OCI-LY1 (cell line): ENCODE results near the gene OPRD1.

Experiments used
- H2AFZ ChIP-seq: fragments of 200-600 bp; sonication (generic), shearing (Covaris generic); 2 replicates; pipeline ENCODE4 v1.6.0; 2014; ENCODE audit warnings: antibody characterized with exemption, mild to moderate bottlenecking, low read length
- H3F3A ChIP-seq: fragments of 200-600 bp; sonication (generic), shearing (Covaris generic); 2 replicates; pipeline ENCODE4 v1.6.0; 2014; ENCODE audit warnings: mild to moderate bottlenecking, antibody characterized with exemption, low read length, moderate library complexity; ENCODE audit not compliant: insufficient read depth
- H3K27ac ChIP-seq: fragments of 200-600 bp; sonication (generic); 2 replicates; pipeline ENCODE4 v1.5.1; 2014; ENCODE audit warnings: low read length, mixed run types, mild to moderate bottlenecking, low read depth; ENCODE audit not compliant: poor library complexity, severe bottlenecking
- H3K27me3 ChIP-seq: fragments of 200-600 bp; sonication (generic); 2 replicates; pipeline ENCODE4 v1.6.0; 2014; ENCODE audit warnings: antibody characterized with exemption, mild to moderate bottlenecking, low read length, moderate library complexity; ENCODE audit not compliant: insufficient read depth
- H3K36me3 ChIP-seq: fragments of 200-600 bp; sonication (generic); 2 replicates; pipeline ENCODE4 v1.6.1; 2014; ENCODE audit warnings: mild to moderate bottlenecking, antibody characterized with exemption, low read length, moderate library complexity, mixed read lengths; ENCODE audit not compliant: insufficient read depth
- H3K4me1 ChIP-seq: fragments of 200-600 bp; sonication (generic); 2 replicates; pipeline ENCODE4 v1.5.1; 2014; ENCODE audit warnings: mild to moderate bottlenecking, low read length, moderate library complexity; ENCODE audit not compliant: insufficient read depth, severe bottlenecking
- H3K4me2 ChIP-seq: fragments of 200-600 bp; sonication (generic), shearing (Covaris generic); 2 replicates; pipeline ENCODE4 v1.6.1; 2014; ENCODE audit warnings: low read length
- H3K4me3 ChIP-seq: fragments of 200-600 bp; sonication (generic); 2 replicates; pipeline ENCODE4 v1.5.1; 2014; ENCODE audit warnings: low read length, low read depth, mild to moderate bottlenecking, mixed read lengths; ENCODE audit not compliant: poor library complexity, severe bottlenecking
- H3K79me2 ChIP-seq: fragments of 200-600 bp; shearing (Covaris generic); 2 replicates; pipeline ENCODE4 v1.6.1; 2016; ENCODE audit warnings: mixed run types, low read length, mixed read lengths; ENCODE audit not compliant: insufficient read depth
- H3K9ac ChIP-seq: fragments of 200-600 bp; sonication (generic), shearing (Covaris generic); 2 replicates; pipeline ENCODE4 v1.6.1; 2014; ENCODE audit warnings: mild to moderate bottlenecking, low read length, mixed read lengths
- H3K9me2 ChIP-seq: fragments of 200-600 bp; sonication (generic), shearing (Covaris generic); 2 replicates; pipeline ENCODE4 v1.6.1; 2014; ENCODE audit warnings: low read depth, mild to moderate bottlenecking, low read length, mixed read lengths
- H3K9me3 ChIP-seq: fragments of 200-600 bp; shearing (Covaris generic); 2 replicates; pipeline ENCODE4 v1.6.1; 2014; ENCODE audit warnings: low read length, mixed read lengths
- H4K20me1 ChIP-seq: fragments of 200-600 bp; sonication (generic), shearing (Covaris generic); 2 replicates; pipeline ENCODE4 v1.6.0; 2016; ENCODE audit warnings: mild to moderate bottlenecking, low read length; ENCODE audit not compliant: insufficient read depth
- EZH2 ChIP-seq: fragments of 200-600 bp; sonication (generic), shearing (Covaris generic); IDR thresholded peaks from 2 replicates; pipeline ENCODE4 v1.8.0; 2017; ENCODE audit warnings: borderline replicate concordance, mixed run types, mild to moderate bottlenecking, antibody characterized with exemption, low read length, moderate library complexity, mixed read lengths
- TF ChIP-seq, protein P1 (sequence below): fragments of 200-600 bp; sonication (generic), shearing (Covaris generic); IDR thresholded peaks from 2 replicates; pipeline ENCODE4 v1.5.1; 2017; ENCODE audit warnings: mild to moderate bottlenecking, antibody characterized with exemption, low read length, moderate library complexity, mixed read lengths

The OPRD1 gene

DNA sequence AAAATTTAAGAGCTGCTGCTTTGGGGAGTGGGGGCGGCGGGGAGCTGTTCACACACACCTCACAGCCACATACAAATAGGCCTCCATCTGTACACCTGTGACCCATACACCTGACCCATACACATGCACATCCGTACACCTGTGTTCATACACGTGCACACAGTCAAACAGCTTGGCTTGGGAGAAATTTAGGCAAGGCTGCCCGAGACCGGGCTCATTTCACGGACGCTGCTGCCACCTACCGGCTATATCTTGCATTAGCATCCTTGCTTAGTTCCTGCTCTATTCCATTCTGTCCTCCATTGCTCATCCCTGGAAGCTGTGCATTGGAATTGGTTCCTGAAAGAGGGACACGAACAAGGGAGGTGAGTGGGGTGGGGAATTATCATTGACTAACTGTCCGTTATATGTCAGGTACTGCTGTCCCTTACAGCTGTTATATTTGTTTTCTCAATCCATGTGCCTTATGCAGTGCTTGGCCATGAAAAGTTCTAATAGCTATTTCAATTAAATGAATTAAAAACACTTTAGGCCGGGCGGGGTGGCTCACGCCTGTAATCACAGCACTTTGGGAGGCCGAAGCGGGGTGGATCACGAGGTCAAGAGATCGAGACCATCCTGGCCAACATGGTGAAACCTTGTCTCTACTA is 65.3 kb downstream of the OPRD1 start:
- no peak overlapping the region for H3K4me2 ChIP-seq
- no peak overlapping the region for H3K4me3 ChIP-seq
- no peak overlapping the region for H3K9ac ChIP-seq
- H3K27ac ChIP-seq, result no peak overlapping the region
- no peaks in the 10 kb centered on the region for H3K27me3 ChIP-seq
- H3K9me2 ChIP-seq, result no peaks in the 10 kb centered on the region
- H3F3A ChIP-seq, result no peaks in the 10 kb centered on the region
- no peaks in the 10 kb centered on the region for H3K79me2 ChIP-seq
- H3K9me3 ChIP-seq, result no peaks in the 10 kb centered on the region
- no peak for TF ChIP-seq EZH2
- TF ChIP-seq, protein P1, sequence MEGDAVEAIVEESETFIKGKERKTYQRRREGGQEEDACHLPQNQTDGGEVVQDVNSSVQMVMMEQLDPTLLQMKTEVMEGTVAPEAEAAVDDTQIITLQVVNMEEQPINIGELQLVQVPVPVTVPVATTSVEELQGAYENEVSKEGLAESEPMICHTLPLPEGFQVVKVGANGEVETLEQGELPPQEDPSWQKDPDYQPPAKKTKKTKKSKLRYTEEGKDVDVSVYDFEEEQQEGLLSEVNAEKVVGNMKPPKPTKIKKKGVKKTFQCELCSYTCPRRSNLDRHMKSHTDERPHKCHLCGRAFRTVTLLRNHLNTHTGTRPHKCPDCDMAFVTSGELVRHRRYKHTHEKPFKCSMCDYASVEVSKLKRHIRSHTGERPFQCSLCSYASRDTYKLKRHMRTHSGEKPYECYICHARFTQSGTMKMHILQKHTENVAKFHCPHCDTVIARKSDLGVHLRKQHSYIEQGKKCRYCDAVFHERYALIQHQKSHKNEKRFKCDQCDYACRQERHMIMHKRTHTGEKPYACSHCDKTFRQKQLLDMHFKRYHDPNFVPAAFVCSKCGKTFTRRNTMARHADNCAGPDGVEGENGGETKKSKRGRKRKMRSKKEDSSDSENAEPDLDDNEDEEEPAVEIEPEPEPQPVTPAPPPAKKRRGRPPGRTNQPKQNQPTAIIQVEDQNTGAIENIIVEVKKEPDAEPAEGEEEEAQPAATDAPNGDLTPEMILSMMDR, result peak; percentile 96
- no peak overlapping the region for H2AFZ ChIP-seq
- H3K4me1 ChIP-seq, result peaks cover 10% of the 10 kb centered on the region
- no peaks in the 10 kb centered on the region for H3K36me3 ChIP-seq
- no peaks in the 10 kb centered on the region for H4K20me1 ChIP-seq

DNA sequence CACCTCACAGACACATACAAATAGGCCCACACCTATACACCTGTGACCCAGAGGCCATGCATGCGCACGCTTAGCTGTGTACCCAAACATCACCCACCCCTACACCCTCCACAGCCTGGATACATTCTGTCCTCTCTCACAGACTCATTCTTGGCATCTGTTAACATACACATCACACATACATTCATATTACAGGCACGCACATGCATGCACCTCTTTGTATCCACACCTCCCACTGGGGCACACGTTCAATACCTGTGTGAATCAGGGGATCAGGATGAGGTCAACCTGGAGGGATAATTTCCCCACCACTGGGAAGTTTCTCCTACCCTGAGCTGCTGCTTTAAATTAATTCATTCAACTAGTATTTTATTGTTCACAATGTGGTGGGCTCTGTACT is 66.8 kb downstream of the OPRD1 start:
- H3K9me3 ChIP-seq, result no peaks in the 10 kb centered on the region
- peaks cover 4% of the 10 kb centered on the region; the same call in 1 of the 2 replicates for H3F3A ChIP-seq
- H3K36me3 ChIP-seq, result no peaks in the 10 kb centered on the region
- H3K27ac ChIP-seq, result no peak overlapping the region
- H3K9me2 ChIP-seq, result no peaks in the 10 kb centered on the region
- H3K79me2 ChIP-seq, result no peaks in the 10 kb centered on the region
- H3K4me3 ChIP-seq, result no peak overlapping the region
- no peak overlapping the region for H3K4me2 ChIP-seq
- H2AFZ ChIP-seq, result no peak overlapping the region
- no peak for TF ChIP-seq EZH2
- TF ChIP-seq, protein P1, result no peak
- H4K20me1 ChIP-seq, result no peaks in the 10 kb centered on the region
- peaks cover 22% of the 10 kb centered on the region for H3K4me1 ChIP-seq
- no peaks in the 10 kb centered on the region for H3K27me3 ChIP-seq
- no peak overlapping the region for H3K9ac ChIP-seq

DNA sequence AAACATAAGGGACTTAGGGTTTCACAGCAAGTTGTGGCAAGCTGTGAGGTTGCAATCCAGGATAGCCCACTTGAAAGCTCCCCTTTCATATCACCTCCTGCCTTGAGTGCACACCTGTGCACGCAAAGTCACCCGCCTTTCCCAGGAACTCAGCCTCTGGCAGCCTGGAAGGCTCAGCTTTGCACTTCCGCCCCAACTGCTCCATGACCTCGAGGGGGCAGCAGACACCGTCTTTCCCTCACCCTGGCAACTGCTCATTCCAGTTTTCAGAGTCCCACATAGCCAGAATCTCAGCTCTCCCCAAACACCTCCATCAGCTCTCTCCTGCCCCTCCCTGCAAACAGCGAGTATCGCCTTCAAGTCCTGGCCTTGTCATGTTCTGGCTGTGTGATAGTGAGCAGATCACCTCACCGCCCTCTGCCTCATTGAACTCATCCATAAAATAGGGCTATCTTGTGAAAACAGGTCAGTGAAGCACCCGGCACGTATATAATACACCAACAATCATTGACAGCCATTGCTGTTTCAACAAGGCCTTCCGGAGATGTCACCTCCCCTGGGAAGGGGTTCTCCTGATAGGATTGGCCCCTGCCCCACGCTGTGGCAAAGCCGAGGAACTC is 70.1 kb downstream of the OPRD1 start:
- Histone ChIP-seq H3K9me3 (no peaks in the 10 kb centered on the region), H3F3A (peaks cover 10% of the 10 kb centered on the region; the same call in 1 of the 2 replicates), H2AFZ (no peak overlapping the region), H3K4me1 (peaks cover 48% of the 10 kb centered on the region), H3K27me3 (no peaks in the 10 kb centered on the region), H3K9ac (no peak overlapping the region; the same call in 1 of the 2 replicates), H3K27ac (peak overlapping the region; percentile 55), H4K20me1 (no peaks in the 10 kb centered on the region), H3K36me3 (no peaks in the 10 kb centered on the region), H3K79me2 (no peaks in the 10 kb centered on the region), H3K9me2 (no peaks in the 10 kb centered on the region), H3K4me3 (no peak overlapping the region), H3K4me2 (peak overlapping the region; percentile 46; the same call in 1 of the 2 replicates)
- TF ChIP-seq, protein P1, result peak; percentile 96
- TF ChIP-seq EZH2, result no peak
